Uterus (tissue), 2 donors: ENCODE data around the gene NPB.

ENCODE experiments used
- CTCF ChIP-seq, 4 experiments: fragments of 200-600 bp in 2 of 4; fragments of 450-650 bp in 2 of 4; sonication (generic) in 2 of 4; IDR thresholded peaks; one replicate each; pipeline ENCODE4 v1.5.1; 2016 to 2019; ENCODE audit warnings: antibody characterized with exemption in 4 of 4, mild to moderate bottlenecking in 2 of 4, moderate library complexity in 1 of 4
- POLR2A ChIP-seq, 2 donors: fragments of 450-650 bp; IDR thresholded peaks; one replicate each; pipeline ENCODE4 v1.6.1; 2016; ENCODE audit warnings: antibody characterized with exemption in 2 of 2, mild to moderate bottlenecking in 1 of 2, moderate library complexity in 1 of 2

DNA sequence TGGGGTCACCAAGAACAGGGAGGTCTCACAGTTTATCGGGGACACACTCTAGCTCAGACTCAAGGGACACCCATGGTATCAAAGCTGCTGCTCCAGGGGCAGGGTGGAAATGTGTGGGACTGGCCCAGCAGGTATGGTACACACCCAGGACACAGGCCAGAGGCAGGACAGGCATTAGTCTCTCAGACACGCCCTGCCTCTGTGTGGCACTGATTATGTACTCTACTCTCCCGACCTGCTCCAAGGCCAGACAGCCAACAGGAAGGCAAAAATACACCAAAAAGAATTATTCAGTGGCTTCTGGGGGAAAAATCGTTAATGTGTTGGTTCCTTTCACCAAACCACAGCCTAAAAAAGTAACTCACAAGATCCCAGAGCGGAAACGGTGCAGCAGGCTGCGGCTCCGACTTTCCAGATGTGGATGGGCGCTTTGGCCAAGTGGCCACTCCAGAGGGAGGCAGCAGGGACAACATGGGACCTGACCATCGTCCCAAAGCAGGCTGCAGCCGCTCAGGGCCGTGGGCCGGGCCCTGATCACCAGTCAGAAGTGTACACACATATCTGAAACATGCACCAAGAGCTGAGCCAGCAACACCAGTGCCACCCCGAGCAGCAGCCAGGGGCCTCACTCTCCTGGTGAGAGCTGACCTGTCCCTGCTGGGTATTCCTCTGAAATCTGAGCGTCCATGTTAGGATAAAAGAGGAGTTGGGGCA is 17.0 kb downstream of the NPB start:
- TF ChIP-seq CTCF (IDR thresholded peaks at IDR 0.05) (no peak), POLR2A (IDR thresholded peaks at IDR 0.05) (no peak)
